HG03354 (cell line): ENCODE data around the gene KRTCAP3.

Source experiments
- ATAC-seq: cut with Tn5 transposase; IDR thresholded peaks from one replicate; pipeline ENCODE4 v1.9.1; 2021; ENCODE audit warnings: mild to moderate bottlenecking; ENCODE audit not compliant: unreplicated experiment, poor library complexity, severe bottlenecking

KRTCAP3 gene

DNA sequence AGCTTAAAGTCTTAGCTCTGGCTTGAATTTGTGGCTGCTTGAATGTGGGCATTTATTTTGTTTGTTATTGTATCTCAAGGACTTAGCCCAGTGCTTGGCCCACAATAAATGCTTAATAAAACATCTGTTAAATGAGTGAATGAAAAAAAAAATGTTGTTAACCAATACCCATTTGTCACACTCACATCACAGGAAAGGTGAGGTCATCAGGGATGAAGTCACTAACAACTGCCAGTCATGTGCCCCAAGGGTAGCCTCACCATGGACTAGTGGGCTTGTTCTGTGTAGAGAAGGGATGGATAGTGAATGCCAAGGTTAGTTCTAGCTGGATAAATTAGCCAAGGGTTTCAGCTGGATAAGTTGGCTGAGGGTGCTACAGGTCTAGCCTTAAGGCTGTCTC lies 10.8 kb upstream of the KRTCAP3 start:
- ATAC-seq, result no peak

DNA sequence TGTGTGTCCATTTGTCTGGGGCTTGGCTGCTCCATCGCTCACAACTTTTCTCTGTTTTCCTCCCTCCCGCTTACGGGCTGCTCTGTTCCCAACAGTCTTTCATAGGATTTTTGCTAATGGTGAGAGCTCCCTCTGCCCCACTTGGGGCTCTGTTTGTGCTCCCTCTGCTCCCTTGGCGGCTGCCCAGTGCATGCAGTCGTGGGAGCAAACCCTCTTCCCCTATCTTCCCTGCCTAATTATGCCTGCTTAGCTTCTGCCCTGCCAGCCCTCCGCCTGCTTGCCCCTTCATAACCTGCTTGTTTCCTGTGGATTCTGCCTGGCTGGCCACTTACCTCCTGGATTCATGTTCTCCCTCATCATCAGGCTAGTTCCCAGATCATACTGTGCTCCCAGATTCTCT lies 6.6 kb upstream of the KRTCAP3 start:
- no peak for ATAC-seq

DNA sequence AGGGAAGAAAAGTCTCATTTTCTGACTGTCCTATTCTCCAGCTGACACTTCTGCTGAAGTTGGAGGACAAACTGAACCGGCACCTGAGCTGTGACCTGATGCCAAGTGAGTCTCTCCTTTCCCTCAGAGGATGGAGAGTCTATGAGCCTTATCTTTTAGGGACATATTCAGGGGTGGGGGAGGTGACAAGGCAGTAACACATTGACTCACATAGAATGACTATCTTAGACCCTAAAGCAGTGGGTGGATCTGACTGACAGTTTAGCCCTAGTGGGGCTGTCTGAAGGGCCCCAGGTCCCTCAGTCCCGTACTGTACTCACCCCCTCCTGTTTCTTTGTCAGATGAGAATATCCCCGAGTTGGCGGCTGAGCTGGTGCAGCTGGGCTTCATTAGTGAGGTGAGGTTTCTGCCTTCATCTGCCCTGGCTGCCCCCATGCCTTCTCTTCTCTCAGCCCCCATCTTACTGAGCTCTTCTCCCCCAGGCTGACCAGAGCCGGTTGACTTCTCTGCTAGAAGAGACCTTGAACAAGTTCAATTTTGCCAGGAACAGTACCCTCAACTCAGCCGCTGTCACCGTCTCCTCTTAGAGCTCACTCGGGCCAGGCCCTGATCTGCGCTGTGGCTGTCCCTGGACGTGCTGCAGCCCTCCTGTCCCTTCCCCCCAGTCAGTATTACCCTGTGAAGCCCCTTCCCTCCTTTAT lies 805 bp upstream of the KRTCAP3 start:
- no peak for ATAC-seq

DNA sequence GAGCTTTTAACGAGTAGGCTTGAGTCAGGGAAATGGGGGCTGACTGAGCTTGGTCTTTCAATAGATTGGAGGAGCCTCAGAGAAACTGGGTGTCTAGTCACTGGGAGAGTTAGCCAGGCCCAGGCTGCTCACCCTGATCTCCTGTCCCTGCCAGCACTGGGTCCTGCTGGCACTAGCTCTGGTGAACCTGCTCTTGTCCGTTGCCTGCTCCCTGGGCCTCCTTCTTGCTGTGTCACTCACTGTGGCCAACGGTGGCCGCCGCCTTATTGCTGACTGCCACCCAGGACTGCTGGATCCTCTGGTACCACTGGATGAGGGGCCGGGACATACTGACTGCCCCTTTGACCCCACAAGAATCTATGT lies 720 bp downstream of the KRTCAP3 start:
- no peak for ATAC-seq

DNA sequence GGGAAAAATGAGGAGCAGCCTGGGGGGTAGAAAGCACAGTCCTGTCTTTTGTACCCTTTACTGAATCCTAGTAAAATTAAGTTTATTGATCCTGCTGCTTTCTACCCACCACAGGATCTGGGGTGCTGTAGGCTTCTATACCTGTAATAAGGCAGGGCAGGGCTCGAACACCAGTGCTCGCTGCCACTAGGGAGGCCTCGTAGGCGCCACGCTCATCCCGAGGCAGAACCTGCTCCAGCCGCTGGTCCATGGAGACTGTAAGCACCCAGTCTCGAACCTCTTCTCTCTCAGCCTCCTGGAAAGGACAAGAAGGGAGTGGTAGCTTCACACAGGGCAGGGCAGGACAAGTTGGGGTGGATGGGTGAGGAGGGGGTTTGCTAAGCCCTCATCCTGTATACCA lies 3.0 kb downstream of the KRTCAP3 start:
- ATAC-seq, result no peak

DNA sequence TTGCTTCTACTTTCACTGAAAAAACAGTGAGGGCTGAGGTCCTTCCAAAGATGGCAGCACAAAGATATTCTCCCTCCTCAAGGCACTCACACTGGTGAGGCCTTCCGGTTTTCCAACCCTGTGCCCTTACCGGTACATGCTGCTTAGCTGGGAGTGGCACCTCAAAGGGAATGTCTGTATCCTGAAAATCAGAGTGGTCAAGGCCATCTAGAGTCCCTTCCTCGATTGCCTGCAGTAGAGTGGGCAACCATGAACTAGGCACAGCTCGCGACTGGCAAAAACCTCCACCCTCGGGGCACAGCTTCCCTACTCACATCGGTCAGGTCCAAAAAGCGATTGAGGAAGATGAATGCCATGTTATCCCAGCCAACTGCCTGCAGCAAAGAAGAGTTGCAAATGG lies 3.4 kb downstream of the KRTCAP3 start:
- no peak for ATAC-seq

DNA sequence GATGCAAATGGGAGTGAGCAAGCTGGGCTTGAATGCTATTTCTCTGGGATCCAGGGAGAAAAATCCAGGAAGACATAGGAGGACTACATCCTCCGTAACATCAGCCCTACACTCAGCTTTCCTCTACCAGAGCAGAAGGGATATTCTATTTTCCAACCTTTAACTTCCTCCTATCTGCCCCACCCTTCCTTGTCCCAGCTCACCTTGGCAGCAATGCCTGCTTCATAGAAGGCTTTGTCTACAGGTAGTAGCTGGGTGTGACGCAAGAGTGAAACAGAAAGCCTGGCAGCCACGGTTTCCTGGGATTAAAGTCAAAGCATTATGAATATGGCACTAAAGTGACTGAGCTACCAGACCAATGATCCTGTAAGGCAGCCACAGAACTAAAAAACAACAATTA lies 3.9 kb downstream of the KRTCAP3 start:
- ATAC-seq, result no peak

DNA sequence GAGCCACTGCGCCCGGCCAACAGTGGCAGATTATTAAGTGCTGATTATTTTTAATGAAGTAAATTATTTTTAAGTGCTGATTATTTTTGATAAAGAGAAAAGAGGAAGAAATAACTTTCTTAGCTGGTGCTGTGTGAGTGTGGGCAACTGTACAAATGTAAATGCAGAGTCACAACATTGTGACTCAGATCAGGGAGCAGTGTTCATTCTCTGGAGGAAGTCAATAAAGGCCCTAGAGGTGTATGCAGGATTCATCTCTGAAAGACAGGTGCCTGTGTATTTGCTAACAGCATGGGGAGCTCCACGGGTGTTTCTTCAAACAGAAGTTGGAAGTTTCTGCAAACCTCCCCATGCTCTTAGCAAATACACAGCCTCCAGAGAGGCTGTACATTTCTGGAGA lies 6.2 kb downstream of the KRTCAP3 start:
- no peak for ATAC-seq

DNA sequence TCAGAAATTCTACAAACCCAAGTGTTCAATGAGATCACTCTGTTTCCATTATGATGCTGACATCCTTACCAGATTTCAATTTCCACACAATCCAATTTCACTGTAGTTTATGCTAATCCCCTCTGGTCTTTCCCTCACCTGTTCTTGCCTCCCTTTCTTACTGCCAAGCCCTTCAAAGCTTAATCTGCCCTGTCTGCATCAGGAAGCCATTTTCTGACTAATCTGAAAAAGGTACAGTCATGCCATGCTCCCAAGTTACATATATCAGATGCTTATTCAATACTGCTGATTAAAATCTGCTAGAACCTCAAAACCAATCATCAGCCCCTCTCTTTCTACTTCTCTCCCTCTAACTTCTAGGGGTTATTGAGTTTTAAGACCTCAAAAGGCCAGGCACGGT lies 8.9 kb downstream of the KRTCAP3 start:
- ATAC-seq, result no peak

DNA sequence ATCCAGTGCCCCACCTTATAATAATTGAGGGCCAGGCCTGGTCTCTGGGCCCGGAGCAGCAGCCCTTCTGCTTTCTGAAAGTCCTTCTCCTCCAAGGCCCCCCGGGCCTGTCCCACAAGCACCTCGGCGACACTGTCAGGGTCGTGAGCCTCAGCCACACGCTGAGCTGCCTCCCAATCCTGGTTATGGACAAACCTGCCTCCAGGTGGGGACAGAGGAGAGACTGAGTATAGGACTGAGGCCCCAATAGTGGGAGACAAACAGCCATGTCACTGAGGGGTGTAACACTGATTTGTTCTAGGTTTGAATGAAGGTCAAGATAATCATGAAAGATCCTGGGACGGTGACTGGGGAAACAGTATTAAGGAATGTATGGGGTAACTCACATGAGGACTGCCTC lies 11.8 kb downstream of the KRTCAP3 start:
- ATAC-seq, result no peak

DNA sequence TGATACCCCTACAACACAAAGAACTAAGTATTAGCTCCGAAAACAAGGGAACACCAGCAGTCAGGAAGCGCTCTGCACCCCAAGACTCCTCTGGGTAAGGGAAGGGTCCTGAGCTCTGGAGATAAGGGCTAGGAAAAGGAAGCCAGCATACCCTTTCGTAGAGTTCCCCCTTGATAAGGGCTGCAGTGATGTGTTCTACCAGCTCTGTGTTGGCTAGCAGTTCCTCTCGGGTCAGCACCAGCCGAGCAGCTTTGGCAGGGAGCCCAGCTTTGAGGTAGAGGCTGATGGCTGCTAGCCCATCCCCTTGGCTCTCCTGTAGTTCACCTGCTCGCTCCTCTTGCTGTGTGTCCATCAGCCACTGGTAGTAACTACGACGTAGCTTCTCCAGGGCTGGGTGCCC lies 18.9 kb downstream of the KRTCAP3 start:
- no peak for ATAC-seq

DNA sequence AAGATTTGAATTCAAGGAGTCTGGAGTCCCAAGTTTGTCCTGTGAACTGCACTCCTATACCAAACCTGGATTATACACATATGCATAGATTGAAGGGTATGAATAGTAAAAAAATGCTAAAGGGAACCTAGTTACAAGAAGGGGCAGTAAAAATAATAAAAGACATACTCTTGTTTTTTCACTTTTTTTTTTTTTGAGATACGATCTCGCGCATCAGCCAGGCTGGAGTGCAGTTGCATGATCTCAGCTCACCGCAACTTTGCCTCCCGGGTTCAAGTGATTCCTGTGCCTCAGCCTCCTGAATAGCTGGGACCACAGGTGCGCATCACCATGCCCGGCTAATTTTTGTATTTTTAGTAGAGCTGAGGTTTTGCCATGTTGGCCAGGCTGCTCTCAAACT lies 22.3 kb downstream of the KRTCAP3 start:
- no peak for ATAC-seq

DNA sequence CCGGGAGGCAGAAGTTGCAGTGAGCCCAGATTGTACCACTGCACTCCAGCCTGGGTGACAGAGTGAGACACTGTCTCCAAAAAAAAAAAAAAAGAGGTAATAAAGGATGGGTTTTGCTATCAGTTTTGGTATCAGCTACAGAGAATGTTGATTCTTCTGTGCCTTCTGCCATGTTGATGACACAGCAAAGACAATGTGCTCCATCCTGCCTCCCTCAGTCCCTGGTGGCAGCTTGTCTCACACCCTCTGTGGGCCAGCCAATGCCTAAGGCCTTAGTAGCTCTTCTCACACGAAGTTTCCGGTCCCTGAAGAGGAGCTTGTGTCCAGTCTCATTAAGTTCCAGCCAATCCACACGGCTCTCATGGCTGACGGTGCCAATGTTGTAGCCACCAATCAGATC lies 29.8 kb downstream of the KRTCAP3 start:
- no peak for ATAC-seq

DNA sequence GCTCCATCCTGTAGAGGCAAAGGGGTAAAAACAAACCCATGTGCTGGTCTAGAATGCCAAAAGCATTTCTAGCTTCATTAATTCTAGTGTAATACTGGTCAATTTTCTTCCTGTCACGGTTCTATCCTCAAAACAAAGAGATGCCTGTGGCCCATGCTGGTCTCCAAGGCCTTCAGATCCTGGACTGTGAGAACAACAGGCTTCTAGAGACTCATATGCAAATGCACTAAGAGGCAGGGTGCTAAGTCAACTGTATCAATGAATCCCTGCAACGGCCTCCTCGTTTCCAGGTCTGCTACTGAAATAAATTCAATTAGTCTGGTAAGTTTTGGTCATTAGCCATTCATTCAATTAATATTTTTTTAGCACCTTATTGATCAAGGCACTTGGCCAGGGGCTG lies 43.3 kb downstream of the KRTCAP3 start:
- no peak for ATAC-seq

DNA sequence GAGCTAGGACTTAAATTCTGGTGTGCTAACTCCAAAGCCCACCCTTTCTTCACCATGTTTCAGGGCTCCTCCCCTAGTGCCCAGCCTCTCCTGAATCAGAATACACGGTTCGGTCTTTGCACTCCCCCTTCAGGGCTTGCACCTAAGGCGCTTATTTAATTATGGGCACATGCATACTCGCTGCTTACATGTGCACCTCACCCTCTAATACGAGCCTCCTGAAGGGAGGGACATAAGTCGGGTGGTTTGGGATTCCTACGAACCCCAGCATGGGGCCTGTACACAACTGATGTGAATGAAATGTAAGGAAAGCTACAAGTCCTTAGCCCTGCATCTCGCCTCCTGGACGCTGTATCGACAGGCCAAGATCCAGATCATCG lies 46.9 kb downstream of the KRTCAP3 start:
- peak; percentile 8 for ATAC-seq

DNA sequence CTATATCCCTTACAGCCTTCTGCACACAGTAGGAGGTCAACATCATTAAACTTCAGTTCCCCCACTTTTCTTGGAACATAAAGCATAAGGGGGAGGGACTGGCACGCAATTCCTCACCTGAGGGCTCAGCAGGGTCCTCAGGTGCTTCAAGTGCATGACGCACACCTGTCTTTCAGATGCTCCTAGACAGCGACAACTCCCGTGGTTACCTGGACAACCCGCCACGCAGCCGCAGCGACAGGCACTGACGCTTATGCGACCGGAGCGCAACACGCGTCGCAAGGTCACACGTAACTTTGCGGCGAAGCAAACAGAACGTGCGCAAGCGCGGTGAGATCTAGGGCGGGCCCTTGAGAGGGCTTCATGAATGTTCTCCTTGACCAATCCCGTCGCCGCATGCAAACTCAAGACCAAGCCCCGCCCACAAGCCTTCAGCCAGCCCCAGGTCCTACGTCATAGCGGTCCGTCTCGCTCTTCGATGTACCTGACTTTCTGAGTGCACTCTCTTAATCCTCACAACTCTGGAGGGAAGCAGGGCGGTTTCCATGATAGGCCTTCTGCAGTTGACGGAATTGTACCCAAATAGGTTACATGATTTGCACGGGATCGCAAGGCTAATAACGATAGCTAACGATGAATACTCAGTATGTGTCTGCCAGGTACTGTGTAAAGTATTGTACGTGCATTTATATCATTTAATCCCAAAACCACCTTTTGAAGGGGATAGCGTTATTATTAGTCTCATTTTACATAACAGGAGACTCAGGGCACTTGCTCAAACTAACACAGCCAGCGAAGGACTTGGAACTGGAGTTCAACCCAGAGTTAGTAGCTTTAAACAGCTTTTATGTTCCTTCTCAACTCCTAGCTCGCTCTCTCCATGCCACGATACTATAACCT lies 47.6 kb downstream of the KRTCAP3 start, which contains the start of gene IFT172:
Gene IFT172 (minus strand): TSS at position 246 of the 900 bp plus-strand sequence. CDS start 90 bp downstream, at position 156.
- ATAC-seq, result peak; percentile 94

DNA sequence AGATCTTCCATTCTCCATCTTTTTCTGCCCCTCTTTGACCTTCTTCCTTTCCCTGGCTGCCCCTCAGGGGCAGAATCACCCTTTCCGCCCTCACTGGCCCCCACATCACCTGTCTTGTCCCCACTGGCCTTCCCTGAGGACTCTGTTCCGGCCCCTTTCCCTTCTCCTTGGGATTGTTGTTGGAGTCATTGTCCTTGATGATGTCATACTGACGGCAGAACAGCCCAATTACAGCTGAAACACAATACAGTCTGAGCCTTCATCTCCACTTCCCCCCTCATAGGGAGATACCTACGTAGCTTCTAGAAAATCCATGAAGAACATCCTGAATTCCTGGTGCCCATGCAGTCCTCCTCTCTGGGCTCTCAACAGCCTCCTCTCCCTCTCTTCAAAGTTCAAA lies 50.4 kb downstream of the KRTCAP3 start:
- ATAC-seq, result no peak

DNA sequence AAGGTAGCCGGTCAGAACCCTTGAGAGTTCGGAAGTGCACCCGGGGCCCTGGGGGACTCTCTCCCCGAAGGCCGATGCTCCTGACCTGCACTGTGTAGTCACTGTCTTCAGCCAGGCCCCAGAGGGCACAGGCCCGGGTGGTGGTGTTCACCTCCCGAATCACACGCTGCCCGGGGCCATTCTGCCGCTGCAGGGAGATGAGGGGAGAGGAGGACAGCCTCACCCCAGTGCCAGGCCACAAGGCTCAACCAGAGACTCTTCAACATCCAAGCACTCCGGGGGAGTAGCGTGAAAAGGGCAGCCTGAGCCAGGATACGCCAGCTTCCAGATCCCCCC lies 51.7 kb downstream of the KRTCAP3 start:
- no peak for ATAC-seq
